Stimulated activated CD4-positive, alpha-beta T cell treated with anti-CD3 and anti-CD28 coated beads, TNF-alpha, amount 100 ng/mL, for 24 hours (primary cell): ENCODE results near the gene ZC3H12C.

Experiments used
- DNase-seq, 3 experiments: peaks; one replicate each; pipeline ENCODE4 v3.0.0-alpha.2; 2020; ENCODE audit warnings: low read depth in 3 of 3

The ZC3H12C gene

DNA sequence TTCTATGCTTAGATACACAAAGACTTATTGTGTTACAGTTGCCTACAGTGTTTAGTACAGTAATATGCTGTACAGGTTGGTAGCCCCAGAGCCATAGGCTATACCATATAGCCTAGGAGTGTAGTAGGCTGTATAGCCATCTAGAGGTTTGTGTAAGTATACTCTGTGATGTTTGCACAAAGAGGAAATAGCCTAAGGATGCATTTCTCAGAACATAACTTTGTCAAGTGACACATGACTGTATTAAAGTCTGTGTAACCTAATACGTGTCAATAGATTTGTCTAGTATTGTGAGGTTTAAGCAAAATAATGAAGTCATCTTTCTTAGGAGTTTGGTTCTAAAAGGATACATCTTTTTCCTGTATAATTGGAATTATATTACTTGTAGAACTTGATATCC is 5.5 kb downstream of the ZC3H12C start:
- no peak for DNase-seq

DNA sequence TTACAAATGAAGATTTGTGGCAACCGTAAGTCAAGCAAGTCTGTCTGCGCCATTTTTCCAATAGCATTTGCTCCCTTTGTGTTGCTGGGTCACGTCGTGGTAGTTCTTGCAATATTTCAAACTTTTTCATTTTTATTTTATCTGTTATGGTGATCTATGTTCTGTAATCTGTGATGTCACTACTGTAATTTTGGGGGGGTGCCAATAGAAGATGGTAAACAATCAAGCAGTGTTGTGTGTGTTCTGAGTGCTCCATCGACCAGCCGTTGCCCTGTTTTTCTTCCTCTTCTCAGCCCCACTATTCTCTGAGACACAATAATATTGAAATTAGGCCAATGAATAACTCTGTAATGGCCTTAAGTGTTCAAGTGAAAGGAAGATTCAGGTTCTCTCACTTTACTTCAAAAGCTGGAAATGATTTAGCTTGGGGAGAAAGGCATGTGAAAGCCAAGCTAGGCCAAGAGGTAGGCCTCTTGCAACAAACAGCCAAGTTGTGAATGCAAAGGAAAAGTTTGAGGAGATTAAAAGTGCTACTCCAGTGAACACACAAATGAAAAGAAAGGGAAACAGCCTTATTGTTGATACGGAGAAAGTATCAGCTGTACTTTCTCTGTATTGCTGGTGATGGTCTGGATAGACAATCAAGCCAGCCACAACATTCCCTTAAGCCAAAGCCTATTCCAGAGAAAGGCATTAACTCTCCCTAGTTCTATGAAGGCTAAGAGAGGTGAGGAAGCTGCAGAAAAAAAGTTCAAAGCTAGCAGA is 7.5 kb downstream of the ZC3H12C start:
- DNase-seq = no peak

DNA sequence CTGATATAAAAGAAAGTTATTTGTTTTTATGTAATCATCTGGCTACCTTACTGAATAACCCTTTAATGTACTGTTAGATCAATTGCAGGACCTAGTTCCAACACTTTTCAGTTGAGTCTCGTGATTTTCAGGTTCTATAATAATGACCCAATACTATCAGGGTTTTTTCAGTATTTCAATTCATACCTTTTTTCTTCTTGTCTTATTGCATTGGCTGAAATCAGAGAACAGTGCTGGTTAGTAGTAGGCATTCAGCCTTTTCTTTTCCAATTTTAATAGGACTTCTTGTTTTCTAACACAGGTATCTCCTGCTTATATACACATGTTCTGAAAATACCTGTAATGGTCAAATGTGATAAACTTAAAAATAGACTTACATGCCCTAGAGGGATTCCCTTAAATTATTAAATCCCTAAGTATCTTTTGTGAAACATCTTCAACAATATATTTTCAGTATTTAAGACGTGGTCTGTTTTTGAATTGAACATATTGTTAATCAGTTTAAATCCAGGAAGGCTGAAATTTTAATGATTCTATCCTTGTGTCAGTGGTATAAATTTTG is 13.6 kb downstream of the ZC3H12C start:
- no peak for DNase-seq

DNA sequence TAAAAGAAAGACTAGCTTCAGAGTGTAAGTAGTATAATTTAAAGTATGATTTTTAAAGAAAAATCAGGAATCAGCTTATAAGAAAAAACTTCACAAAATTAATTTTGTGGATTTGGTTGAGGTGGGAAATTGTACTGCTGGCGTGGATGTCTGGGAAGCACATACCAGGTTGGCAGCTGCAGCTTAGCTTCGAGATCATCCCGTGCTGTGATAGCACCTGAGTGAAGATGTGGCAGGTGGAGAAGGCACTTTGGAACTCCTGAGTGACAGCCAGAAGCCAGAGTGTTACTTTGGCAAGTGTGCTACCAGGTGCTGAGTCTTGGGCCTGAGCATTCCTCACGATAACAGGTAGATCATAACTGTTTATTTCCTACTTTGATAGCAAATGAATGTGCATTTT is 17.7 kb downstream of the ZC3H12C start:
- no peak for DNase-seq

DNA sequence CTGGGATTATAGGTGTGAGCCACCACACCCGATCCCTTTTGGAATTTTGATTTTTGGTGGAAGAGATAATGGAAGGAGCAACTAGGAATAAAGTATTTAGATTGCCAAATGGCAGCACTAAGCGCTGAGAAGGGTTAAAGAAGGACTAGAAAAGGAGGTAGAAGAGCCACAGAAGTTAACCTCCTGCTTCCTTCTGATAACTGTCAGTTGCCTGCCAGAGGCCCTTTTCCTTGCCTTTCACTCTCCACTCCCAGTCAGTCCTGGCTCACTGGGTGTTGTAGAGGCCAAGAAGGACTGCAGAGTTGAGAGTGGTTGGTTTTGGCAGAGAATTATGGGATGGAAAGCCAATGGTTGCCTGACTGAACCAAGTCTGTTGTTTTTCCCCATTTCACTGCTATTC is 19.3 kb downstream of the ZC3H12C start:
- no peak for DNase-seq

DNA sequence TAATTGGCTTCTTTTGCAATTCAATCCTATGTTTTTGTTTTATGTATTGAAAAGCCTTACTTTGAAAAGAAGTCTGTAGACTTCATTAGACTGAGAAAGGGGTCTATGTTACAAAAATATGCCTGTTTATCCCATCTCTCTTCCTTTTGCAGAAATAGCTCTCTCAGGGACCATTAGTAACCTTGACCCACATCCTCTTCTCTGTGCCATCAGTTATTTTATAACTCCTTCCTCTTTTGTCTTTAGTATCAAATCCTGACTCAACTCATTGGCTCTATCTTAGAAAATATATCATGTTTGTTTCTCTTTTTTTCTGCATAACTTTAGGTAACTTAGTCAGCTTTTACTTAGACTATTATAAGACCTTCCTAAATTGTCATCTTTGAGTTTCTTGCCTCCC is 20.3 kb downstream of the ZC3H12C start:
- DNase-seq = no peak

DNA sequence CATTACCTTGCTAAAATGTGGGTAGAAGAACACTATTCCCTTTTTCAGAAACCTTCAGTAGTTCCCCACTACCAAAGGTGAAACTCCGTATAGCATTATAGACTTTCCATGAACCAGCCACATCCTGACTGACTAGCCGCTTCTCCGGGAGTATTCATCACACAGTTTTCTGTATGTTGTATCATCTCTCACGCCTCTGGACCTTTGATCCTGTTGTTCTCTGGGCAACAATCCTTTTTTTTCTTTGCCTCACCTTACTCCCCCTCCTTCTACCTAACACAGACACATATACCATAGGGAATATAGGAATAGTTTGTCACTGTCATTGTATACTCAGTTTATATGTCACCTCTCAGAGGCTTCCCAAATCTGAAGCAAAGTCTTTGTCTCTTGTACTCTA is 20.8 kb downstream of the ZC3H12C start:
- DNase-seq = no peak

DNA sequence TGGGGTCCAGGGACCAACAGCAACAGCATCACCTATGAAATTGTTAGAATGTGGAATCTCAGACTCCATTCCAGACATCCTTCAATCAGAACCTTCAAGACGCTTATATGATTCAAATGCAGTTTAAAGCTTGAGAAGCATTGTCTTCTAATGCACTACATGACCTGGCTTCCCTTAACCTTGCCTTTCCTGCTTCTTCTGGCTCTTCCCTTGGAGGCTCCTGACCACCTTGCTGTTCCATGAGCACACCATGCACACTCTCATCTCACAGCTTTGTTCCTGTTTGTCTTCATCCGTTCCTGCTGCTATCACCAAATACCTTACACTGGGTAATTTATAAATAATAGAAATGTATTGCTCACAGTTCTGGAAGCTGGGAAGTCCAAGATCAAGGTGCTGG is 26.1 kb downstream of the ZC3H12C start:
- no peak for DNase-seq

DNA sequence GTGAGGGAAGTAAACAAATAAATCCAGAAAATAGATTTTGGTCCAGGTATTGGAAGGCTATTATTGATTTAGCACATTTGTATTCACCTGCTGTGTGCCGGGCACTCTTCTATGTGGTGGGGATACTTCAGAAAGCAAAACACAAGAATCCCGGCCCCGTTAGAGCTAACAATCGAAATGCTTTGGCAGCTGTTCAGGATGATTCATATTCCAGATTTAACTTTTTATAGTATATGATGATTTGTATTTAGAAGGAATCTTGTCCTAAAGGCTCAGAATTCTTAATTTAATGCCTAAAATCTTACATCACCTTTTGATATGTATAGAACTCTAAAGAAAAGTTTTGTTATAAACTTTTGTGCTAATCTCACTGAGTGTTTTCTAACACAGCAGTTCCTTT is 28.0 kb downstream of the ZC3H12C start:
- no peak for DNase-seq

DNA sequence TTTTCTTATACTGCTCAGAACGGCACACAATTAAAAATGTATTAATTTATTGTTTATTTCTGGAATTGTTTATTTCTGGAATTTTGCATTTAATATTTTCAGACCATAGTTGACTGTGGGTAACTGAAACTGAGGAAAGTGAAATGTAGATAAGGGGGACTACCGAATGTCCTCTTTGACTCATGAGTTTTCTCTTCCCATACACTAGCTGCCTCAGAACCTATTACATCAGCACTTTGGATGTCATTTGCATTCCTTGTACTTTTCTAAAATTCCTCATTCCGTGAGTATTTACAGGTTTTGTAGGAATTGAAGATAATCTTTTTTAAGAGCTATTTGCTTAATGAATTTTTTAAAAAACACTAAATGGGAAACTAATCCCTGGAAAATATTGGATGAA is 29.8 kb downstream of the ZC3H12C start:
- no peak for DNase-seq

DNA sequence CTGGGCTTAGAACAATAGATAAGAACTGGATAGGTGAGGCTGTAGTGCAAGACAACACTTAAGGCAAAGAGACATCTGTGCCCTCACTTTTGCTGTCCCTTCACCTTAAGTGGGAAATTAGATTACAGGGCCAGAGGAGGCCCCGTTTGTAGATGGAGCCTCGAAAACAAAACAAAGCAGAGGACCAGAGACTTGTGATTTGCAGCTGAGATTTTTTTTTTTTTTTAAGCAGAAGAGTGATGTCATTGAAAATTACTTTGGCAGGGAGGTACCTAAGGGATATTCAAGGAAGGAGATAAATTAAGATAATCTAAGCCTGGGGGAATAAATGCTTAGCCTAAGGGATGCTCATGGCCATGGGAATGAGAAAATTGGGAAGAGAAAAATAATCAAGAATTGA is 31.4 kb downstream of the ZC3H12C start:
- DNase-seq = no peak

DNA sequence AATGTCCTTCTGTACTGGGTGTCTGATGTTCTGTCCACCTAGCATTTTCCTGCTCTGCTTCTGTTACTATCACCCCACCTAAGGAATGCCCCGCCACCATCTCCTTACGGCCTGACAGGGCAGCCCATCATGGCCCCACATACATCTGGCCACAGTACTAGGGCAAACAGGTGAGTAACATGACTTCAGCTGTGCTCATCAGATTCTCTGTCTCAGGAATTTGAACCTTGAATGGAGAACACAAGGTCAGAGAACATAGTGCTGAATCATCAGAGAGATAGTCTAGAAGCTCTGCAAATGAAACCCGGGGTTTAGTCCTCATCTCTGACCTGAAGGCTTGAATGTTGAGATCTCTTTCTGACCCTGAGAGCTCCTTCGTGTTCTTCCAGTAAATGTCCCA is 32.4 kb downstream of the ZC3H12C start:
- DNase-seq = no peak

DNA sequence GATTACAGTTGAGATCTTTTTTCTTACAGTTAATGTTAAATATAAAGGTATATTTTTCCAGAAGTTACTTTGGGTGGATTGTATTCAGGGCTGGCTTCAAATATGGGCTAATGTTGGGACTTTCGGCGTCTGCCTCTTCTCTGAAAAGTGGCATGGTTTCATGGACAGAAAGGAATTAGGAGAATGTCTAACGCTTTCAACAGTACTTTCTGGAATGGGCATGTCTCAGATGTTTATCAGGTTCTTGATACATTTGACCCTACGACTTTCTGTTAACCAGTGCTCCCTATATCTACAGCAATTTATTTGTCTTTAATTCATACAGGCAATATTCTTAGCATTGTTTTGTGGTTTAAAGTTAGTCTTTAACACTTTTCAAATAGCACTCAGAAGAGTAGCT is 33.7 kb downstream of the ZC3H12C start:
- no peak for DNase-seq

DNA sequence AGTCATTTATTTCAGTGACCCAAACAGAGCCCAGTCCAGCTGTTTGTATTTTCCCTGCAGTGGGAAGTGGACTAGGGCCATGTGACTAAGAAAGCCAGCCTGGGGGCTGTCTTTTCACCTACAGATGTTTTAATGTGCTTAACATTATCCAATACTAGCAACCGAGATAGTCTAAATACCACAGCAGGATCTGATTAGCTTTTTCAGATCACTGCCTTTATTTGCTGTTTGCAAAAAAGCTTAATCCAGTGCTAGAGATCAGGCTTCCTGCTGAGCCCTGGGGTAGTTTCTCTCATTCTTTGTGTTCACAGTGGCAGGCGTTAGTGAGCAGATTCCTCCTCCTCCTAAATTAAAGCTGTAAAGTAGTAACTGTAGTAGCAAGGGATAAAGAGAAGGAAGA is 35.0 kb downstream of the ZC3H12C start:
- DNase-seq = no peak

DNA sequence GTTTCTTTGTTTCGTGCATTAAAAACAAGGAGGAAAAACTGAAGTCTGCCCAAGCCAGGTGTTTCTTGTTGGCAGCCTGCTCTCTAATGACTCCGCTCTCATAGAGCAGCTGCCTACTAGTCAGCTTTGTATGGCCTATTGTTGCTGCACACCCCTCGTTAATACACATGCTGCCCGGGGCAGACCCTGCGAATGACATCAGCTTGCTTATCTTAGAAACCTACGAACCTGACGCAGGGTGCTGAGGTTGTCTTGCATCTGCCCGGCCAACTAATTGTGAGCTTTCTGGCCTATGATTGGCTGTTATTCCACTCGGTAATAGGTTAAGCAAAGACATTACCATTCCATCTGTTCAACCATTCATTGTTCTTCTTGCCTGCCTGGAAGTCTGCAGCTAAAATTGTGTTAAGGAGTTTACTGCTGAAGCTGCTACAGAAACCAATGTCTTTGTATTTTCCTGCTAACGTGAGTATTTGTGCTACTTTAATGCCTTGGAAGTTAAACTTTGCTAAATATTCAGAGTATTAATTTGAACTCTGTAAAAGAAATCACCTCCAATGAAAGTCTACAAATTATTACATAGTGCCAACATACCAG is 37.5 kb downstream of the ZC3H12C start:
- DNase-seq = no peak

DNA sequence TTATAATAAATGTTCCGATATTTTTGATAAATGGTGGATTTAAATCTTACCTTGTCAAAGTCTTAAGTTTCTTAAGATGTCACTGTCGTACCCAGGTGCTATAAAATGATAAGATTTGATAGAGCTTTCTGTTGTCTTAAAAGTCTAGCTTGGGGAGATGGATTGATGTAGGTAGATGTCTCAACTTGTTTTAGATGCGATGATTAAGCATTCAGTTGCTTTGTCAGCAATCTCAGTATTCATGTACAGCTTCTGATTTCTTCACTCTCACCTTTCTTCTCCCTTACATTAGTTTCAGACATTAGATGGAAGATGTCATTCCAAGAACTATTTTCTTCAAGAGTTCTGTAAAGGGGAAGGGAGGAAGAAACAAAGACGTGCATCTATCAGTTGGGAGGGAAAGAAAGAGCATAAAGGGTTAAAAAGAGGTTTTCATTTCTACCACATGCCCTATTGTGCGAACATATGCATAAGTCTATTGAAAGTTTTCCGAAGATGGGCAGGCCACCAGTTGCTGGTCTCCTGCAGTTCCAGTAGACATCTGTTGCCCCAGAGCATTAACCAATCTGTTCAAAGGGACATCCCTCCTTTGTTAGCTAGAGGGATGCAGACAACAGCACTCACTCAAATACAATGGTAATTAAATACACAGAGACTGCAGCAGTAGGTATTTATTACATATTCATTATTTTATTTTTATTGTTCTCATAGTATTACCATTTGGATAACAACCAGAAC is 38.4 kb downstream of the ZC3H12C start:
- DNase-seq = no peak

DNA sequence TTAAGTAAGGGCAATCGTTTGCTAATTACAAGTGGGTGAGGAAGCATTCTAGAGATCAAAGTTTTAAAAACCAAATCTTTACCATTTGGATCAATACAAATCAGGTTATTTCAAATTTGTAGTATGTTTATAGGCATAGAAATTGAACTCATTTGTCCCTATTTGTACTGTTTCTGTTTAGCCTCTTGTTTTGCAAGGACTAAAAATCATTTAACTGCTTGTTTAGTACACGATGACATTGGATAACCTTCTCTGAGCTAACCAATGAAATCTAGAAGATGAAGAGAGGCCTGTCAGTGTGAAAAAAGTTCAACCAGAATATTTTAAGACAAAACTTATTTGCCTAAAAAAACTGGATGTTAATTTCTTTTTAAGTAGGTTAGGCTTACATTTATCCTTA is 40.0 kb downstream of the ZC3H12C start:
- DNase-seq = no peak

DNA sequence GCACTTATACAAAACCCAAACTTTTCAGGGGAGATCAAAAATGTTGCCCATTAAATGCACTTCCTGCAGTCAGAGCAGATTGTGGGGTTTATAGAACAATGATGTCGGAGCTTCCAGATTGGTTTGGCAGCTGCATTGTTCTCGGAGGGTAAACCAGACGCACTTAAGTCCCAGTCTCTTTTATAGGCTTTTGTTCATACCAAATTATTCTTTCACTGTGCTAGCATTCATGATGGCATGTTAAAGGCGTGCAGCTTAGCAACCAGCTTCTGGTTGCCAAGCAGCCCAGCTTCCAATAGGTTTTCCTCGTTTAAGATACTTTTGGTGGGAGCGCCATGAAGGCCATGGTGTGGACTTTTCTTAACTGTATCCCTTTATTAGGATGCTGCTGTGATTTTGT is 40.9 kb downstream of the ZC3H12C start:
- no peak for DNase-seq

DNA sequence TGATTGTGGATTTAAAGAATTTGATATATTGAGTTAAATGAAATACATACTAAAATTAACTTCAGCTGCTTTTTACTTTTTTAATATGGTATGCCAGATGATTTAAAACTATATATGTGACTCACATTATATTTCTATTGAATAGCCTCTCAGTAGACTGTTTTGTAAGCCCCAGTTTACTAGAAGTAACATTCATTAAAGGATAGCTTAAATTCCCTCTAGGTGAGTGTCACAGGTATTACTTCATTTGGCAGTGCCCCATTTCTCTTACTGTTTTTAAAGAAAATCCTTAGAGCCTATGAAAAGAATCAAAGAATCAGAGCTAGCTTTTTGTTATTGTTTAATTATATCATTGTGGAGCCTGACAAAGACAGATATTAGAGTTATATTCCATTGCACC is 48.6 kb downstream of the ZC3H12C start:
- no peak for DNase-seq

DNA sequence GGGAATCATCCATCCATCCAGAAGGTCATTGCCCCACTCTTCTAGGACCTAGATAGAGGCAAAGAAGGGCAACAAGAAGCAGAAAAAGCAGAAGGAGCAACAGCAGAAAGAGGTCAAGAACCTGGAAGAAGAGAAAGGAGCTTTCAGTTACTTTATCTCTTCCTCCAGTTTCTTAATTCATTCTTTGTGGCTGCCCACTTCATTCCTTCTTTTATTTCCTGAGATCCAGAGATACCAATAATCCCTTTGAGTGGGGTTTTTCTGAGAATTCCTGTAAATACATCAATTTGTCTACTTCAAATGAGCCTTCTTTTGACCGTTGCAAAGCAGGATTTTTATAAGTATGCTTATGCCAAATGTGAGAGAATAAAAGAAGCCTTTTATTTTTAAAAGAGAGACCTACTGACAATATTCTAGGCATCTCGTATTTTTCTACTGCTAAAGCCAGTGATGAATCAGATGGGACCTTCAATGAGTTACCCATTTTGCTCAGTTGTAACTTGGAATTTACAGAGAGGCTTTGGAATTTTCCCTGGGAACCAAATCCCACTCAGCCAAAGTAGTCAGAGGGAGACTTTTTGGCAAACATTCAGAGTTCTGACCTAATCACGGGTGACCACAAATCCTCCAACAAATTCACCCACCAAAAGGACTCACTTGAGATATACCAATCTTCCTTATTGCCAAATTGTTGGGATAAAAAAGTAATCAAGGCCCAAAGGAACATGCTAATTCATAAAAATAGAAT is 54.9 kb downstream of the ZC3H12C start:
- no peak for DNase-seq

DNA sequence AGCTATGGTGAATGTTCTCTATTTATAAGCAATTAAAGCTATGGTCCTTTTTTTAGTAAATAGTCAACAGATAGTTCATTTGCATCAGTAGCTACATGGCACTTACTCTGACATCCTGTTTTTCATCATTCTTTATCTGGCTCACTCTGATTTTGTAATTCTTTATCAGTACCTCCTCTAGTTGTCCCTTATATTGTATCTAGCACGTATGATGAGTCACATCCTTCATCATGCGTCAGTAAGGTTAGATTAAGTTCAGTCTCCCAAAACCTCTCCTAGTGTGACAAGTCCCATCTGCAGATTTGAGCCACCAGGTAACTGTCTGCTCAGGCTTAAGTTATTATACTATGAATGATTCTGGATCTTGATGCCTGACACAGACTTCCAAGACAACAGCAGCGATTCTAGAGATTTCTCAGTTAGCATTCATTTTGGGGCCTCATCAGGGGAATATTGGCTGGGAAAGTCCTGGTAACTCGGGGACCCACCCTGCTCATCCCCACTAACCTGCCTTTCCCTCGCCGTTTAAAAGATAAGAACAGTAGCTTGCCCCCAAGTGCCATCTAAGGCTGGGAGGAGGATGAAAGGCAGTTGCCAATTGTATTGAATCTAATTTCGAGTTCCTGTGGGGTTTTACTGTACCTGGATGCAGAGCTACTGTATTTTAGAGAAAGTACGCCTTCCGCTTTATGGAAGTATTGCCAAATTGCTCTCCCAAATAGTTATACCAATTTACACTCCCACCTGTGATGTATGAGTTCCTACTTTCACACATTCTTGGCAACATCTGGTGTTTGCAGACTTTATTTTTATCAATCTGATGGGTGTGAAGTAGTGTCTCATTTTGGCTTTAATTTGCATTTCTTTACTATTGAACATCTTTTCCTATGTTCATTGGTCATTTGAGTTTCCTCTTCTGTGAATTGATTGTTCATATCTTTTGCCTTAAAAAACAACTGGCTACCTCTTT is 55.9 kb downstream of the ZC3H12C start:
- DNase-seq = no peak
